GM18499 (cell line): ENCODE data around the gene TRMO.

Experiments used
- ATAC-seq: cut with Tn5 transposase; IDR thresholded peaks from one replicate; pipeline ENCODE4 v1.9.1; 2021; ENCODE audit warnings: moderate number of reproducible peaks; ENCODE audit not compliant: insufficient read depth, unreplicated experiment

Gene TRMO

GRCh38 chr9:97906236-97906831 lies 16.0 kb downstream of the TRMO start:
- no peak for ATAC-seq

DNA sequence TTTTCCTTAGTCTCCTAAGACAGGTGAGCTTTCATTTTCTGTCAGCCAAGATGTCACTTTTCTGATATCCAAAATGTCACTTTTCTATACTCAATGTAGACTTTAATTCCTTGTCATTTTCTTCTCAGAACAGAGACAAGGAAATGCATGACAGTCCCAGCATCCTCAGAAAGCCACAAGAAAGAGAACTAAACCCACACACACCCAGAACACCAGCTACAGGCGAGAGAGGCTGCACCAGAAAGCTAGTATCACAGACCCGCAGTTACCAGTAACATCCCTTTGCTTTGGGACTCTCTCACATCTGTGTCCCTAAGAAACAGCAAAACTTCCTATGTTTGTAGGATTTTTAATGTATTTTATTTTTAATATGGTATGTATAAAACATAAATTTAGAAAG lies 17.1 kb downstream of the TRMO start:
- ATAC-seq, result no peak

- no peak for ATAC-seq
These were observed 17.6 kb downstream of the TRMO start for GRCh38 chr9:97904725-97905124.

DNA sequence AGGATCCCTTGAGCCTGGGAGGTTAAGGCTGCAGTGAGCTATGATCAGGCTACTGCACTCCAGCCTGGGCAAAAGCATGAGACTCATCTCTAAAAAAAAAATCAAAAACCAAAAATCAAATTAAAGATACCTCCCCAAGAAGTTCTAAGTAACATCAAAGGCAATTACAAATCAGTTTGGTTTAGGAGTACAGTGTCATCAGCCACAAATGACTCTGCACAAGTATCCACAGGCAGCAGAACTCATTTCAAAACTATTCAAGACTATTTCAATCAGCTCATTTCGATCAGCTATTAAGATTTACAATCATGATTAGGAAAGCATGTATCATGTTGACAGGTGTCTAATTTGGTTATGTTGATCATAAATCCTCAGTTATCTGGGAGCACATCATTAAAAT lies 19.1 kb downstream of the TRMO start:
- ATAC-seq, result no peak

GRCh38 chr9:97900738-97901565 lies 21.3 kb downstream of the TRMO start:
- no peak for ATAC-seq

- ATAC-seq, result no peak
These were observed 22.1 kb downstream of the TRMO start for GRCh38 chr9:97900103-97900737.

- ATAC-seq, result no peak
These were observed 26.5 kb downstream of the TRMO start for GRCh38 chr9:97895695-97896332.

DNA sequence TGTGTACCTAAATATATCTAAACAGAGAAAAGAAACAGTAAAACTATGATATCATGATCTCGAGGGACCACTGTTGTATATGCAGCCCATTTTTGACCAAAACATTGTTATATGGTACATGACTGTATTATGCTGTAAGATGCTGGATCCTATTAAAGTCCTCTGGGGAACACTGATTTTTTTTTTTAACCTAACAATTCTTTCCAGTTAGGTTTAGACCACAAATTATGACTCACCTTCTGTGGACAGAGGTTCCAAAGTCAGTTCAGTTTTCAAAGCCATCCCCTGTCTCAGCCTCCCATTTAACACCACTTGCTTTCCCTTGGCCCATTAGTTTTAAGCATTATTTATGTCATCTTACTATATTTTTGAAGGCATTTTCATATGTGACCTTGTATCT lies 27.1 kb downstream of the TRMO start:
- ATAC-seq, result no peak

GRCh38 chr9:97892421-97892820 lies 29.9 kb downstream of the TRMO start:
- no peak for ATAC-seq

DNA sequence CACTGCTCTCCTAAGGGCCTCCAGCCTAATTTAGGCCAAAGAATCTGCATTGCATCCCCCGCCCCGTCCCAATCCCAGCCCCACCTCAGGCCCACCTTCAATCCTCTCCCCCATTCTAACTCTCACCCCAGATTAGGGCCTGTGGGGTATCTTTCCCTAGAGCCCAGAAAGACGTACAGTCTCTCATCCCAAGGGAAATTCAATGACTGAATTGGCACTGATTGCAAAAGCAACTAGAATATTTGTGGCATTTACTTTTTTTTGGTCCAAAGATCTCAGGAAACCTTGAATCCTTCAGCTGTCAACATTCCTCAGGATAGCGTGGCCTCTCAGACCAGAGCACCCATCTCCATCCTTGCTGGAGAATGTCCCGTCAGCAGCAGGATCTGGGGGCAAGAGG lies 30.6 kb downstream of the TRMO start:
- no peak for ATAC-seq

GRCh38 chr9:97889941-97890887 lies 32.1 kb downstream of the TRMO start:
- no peak for ATAC-seq

DNA sequence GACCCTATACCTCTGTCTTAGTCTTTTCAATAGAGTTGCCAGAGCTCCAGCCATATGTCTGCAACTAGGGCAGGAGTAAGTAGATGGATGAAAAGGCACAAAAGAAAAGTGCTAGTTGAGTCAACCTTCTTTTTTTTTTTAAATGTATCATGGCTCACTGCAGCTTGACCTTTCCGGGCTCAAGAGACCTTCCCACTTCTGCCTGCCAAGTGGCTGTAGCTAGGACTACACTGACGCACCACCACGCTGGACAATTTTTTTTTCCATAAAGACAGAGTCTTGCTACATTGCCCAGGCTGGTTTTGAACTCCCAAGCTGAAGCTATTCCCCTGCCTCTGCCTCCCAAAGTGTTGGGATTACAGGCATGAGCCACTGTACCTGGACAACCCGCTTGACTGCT lies 42.0 kb downstream of the TRMO start:
- no peak for ATAC-seq

DNA sequence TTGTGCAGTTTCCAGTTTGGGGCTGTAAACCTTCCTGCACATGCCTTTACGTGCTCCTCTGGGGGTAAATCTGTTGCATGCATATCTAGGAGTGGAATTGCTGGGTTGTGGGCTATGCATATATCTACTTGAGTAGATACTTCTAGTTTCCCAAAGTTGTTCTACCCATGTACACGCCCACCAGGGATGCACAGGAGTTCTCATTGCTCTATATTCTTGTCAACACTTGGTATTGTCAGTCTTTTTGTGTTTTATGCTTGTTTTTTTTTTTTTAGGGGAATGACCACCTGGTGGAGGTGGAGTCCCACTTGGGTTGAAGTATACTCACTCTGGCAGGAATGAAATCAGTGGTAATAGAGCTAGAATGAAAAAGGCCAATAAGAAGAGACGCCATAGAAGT lies 46.2 kb downstream of the TRMO start:
- no peak for ATAC-seq

GRCh38 chr9:97875111-97875510 lies 47.2 kb downstream of the TRMO start:
- ATAC-seq, result no peak

- ATAC-seq, result no peak
These were observed 47.7 kb downstream of the TRMO start for GRCh38 chr9:97874624-97875023.

GRCh38 chr9:97873882-97874281 lies 48.4 kb downstream of the TRMO start:
- no peak for ATAC-seq

DNA sequence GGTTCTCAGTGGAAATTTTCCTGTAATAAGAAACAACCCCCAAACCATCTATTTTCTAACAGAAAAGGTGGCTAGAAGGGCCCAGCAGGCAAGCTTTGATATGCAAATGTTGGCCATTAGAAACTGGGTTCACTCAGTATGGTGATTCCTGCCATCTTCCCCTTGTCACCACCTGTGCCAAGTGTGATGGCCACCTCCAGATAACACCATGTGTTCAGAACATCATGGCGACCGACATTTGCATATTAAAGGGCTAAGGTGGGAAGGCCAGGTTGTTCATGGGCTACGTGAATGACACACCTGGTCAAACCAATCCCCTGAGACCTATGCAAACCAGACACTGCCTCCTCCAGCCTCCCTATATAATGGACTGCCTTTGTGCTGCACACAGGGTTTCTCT lies 48.9 kb downstream of the TRMO start:
- no peak for ATAC-seq

GRCh38 chr9:97868859-97869258 lies 53.4 kb downstream of the TRMO start:
- no peak for ATAC-seq

GRCh38 chr9:97866848-97867247 lies 55.5 kb downstream of the TRMO start:
- ATAC-seq, result no peak

DNA sequence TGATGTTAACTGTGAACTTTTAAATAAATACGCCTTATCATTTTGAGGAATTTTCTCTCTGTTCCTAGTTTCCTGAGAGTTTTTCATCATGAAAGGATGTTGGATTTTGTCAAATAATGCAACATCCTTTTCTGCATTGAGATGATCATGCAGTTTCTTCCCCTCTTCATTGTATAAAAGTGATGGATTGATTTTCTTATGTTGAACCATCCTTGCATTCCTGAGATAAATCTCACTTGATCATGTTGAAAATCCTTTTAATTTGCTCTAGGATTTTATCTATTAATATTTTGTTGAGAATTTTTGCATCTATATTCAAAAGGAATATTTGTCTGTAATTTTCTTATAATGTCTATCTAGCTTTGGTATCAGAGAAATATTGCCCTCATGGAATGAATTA lies 56.0 kb downstream of the TRMO start:
- no peak for ATAC-seq
